ENCODE results near the gene GRID2. TPM values are rescaled to one million over a fixed set of nuclear protein-coding genes. Genes with fewer than 3 reads are reported as not detected.
A peak's percentile ranks its signal among the peaks of the same experiment; 100 is the strongest.

The GRID2 gene
- total RNA-seq, 1 donor from 2014 or later = 1.4 TPM

DNA sequence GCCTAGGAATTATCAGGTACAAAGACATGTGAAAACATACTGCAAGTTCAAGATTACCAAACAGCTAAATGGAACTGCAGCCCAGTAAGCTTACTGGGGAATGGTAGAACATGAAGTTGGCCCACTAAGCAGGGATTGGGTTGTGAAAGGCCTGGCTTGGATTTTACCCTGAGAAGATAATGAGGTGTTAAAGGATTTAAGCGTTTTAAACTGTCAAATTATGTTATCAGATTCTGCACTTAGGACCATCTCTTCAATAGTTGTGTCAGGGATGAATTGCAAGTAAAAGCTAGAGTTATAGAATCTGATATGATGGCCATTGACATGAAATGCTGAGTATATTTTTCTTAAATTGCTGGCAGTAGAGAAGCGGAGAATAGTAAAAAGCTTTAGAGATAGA is 225.7 kb downstream of the GRID2 start:
- no peak for DNase-seq

DNA sequence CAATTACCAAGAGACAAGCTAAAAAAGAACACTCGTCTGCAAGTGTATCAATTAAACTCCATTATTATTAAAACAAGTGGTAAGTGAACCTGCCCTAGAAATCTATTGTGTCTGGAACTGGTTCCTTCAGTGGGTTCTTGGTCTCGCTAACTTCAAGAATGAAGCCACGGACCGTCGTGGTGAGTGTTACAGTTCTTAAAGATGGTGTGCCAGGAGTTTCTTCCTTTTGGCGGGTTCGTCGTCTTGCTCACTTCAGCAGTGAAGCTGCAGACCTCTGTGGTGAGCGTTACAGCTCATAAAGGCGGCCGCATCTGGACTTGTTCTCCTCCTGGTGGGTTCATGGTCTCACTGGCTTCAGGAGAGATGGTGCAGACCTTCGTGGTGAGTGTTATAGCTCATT is 231.8 kb downstream of the GRID2 start:
- no peak for DNase-seq

DNA sequence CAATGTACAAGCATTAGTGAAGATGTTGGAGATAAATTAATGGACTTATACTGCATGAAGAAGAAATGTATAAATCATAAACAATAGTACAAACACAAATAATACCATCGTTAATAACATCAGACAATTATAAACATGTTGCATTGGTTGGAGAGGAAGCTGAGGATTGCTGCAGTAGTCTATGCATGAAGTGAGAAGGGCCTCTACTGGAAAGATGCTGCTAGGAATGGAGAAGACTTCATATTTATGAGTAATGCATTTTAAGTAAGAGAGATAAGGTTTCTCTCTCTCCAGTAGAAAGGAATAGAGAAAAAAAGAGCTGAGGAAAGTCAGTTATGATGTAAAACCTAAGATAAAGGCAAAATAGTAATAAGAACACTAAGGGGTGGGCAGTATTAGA is 247.8 kb downstream of the GRID2 start:
- DNase-seq = no peak

DNA sequence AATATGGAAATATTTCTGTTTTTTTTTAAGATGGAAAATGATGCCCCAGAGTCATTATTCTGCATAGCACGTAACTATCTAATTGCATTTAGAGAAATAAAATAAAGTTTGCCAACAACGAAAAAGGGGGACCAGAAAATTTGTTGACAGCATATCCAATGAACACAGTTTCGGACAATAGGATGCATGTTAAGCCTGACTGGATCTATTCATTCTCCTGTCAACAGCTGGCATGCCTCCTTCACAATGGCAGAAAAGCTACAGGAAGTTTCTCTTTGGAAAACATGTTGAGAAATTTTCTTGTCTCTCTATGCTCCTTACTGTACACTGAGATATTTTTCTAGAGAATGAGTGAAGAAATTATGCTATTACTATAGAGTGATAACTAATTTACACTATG is 262.5 kb downstream of the GRID2 start:
- DNase-seq = no peak

DNA sequence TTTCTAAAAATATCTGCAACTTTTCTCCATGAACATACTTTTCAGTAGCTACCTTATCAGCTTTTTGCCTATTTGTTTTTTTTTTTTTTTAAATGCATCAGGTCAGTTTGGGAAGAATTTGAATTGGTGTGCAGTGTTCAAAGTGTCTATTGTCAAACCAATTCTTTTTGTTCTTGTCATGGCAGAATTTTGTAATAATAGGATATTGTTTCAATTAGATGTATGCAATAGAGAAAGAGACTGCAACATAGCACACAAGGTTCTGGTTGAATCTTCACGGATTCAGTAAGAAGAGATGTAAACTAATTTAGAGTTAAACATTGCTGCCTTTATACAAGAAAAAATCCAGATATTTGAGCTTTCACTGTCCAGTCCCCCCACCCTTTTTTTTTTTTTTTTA is 277.1 kb downstream of the GRID2 start:
- DNase-seq = no peak

DNA sequence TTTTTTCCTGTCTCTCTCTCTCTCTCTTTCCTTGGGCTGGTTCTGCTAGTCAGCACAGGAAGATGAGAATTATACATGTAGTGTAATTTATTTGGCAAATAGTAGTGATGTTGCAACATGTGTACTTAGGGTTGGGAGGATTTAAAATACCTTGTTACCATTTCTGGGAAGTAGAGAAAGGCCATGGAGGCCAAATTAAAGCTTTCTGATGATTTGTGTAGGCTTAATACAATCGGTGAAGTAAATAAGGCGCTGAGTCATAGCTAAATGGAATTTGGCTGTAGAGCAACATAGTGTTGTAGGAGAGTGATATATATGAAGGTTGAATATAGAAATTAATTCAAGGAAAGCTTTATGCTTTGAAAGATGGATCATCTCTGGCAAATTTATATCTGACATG is 295.3 kb downstream of the GRID2 start:
- DNase-seq = no peak

DNA sequence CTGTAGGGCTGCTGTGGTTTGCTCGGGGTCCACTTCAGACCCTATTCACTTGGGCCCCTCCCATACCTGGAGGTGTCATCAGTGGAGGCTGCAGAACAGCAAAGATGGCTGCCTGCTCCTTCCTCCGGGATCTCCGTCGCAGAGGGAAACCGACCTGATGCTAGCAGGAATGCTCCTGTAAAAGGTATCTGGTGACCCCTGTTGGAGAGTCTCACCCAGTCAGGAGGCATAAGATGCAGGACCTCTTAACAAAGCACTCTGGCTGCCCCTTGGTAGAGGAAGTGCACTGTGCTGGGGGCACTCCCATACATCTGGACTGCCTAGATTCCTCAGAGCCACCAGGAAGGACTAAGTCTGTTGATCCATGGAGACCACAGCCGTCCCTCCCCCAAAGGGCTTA is 296.9 kb downstream of the GRID2 start:
- DNase-seq = no peak

DNA sequence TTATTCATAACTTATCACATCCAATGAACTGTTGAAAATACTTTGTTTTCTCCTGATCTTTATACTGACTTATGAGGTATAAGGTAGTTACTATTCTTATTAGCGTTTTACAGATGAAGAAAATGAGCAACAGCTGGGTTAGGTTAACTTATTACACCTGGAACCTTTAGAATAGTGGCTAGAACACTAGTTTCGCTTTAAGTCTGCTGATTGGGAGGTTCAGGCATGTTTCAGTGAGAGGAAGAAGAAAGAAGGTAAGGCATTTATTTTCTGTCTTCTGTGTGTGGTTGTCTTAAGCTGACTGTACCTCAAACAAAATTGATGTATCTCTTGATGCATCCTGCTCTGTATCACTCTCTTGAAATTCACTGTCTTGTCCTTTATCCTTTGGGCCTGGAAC is 302.5 kb downstream of the GRID2 start:
- no peak for DNase-seq

DNA sequence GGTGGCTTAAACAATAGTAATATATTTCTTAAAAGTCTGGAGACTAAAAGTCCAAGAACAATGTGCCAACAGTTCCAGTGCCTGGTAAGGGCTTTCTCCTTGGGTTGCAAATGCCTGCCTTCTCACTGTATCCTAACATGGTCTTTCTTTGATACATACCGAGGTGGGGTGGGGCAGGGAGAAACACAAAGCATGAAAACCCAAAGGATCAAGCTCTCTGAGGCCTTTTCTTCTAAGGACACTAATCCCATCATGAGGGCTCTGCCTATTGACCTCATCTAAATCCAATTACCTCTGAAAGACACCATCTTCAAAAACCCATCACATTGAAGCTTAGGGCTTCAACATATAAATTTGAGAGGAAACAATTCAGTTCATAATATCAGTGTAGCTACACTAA is 311.3 kb downstream of the GRID2 start:
- no peak for DNase-seq

DNA sequence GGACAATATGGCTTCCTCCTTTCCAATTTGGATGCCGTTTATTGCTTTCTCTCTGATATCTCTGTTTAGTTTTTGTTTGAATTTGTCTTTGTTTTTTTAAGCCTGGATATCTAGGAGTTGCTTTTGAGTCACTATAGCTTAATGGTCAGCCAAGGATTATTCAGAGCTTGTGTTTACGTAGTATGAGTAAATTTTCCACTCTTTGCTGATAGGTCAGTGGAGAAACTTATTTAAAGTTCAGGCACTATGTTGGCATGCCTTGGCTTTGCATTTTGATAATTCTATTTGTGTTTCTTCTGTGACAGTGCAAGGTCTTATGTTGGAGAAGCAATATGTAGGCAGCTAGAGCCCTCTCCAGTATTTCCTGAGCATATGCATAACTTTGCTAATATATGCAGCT is 315.2 kb downstream of the GRID2 start:
- no peak for DNase-seq

DNA sequence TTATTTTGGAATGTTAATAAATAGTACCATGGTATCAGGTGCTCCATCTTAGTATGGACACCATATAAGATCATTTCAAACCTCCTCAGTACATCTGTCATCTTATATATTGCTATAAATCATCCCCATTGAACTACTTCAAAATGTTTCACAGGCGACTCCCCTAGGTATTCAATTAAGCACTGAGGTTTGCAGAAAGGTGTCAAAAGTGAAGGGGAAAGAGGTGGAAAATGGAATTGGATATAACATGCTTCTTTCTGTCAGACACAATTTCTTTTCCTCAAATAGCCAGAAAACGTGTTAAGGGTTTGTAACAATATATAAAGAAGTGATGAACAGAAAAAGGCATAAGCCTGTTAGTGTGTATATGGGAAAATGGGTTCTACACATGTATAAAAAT is 325.5 kb downstream of the GRID2 start:
- no peak for DNase-seq

DNA sequence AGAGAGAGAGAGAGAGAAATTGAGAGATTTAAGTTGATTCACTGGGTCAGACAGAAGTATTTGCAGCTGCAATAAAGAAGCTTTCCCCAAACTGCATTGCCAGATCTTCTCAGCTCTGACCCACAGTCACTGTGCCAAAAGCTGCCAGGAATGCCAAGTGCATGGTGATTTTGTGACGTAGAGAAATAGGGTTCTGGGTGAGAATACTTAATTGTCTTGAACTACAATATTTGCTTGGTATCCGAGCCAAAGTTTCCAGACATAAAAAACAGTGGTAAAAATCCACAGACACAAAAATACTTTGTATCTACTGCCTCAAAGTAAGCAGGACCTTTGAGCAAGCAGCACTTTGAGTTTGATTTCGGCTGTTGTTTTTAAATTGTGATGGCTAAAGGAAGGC is 331.1 kb downstream of the GRID2 start:
- DNase-seq = no peak

DNA sequence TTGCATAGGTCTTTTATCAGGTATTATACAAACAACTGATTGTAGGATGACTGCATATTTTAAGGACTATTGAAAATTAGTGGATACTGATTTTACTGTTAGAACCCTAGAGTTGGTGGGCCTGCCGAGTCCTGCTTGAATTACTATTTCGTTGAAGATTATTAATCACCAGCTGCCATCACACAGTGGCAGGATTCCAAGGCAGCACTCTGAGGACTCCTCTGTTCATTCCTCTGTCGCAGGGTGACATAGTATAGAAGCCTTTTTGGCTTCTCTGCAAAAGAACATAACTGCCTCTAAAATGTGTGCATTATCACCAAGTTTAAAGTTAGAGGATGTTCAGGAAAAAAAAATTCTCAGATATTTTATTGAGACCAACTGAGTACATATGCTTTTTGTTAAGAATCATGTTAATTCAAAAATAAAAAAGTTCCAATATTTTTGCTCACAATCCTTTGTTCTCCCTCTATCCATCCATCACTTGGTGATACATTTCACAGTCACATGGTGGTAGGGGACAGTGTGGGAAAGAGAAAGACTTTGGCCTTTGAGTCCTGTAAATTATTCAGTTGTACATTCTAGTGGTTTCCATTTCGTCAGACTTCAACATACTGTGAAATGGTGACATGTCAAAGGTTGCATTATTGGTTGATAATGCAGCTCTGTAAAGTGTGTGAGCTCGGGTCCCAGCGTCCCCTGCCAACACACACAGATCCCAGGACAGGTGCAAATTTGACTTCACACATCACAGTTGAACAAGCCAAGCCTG is 332.5 kb downstream of the GRID2 start:
- no peak for DNase-seq

DNA sequence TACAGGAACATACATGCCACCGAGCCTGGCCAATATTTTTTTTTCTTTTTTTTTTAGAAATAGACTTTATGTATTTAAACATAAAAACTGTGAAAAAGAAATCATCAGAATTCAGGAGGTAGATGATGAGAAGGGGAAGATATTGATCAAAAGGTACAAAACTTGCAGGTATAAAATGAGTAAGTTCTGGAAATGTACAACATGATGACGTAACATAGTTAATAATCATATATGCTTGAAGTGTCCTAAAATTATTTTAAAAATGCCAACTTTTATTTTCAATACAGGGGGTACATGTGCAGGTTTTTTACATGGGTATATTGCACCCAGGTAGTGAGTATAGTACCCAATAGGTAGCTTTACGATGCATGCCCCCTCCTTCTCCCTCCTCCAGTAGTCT is 337.6 kb downstream of the GRID2 start:
- DNase-seq = no peak

DNA sequence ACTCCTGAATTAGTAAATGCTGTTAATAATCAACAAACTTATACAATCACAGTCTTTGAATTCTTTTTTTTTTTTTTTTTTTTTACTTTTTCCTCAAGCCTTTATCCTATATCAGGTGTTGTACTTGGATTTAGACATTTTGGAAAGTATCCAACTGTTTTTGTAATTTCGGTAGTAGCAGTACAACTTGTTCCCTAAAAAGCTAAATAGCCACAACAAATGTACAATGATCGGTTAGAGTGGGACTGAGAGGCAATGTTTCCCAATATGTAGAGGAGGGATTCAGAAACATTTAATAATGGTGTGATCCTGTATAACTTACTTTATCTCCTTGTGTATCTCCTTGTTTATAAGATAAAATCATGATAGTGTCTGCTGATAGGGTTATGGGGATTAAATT is 343.1 kb downstream of the GRID2 start:
- DNase-seq = no peak

DNA sequence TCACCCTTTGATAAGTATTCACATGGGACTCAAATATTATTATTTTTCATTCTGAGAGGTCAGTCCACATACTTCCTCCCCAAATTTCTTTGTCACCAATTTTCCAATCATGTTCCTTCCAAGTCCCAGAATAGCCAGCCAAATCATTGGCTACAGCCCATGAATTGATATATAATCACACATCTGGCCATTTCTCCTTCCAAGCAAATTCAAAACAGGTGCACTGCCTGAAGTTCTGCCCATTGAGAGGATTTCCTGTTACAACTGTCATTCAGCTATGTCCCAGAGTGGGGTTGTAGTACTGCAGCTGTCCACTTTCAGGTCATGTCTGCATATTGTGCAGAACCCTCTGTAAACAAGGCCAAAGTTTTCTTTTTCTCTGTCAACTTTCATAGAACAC is 347.8 kb downstream of the GRID2 start:
- DNase-seq = peak; percentile 18

DNA sequence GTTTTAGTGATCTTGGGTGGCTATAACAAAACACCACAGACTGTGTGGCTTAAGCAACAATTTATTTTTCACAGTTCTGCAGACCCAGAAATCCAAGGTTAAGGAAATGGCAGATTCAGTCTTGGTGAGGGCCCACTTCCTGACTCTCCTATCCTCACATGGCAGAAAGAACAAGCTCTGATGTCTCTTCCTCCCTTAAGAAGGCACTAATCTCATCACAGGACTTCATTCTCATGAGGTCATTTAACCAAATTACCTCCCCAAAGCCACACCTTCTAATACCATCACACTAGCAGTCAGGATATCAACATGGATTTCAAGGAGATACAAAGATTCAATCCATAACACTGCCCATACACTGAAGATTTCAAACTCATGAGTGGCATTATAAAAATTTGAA is 350.3 kb downstream of the GRID2 start:
- DNase-seq = no peak

DNA sequence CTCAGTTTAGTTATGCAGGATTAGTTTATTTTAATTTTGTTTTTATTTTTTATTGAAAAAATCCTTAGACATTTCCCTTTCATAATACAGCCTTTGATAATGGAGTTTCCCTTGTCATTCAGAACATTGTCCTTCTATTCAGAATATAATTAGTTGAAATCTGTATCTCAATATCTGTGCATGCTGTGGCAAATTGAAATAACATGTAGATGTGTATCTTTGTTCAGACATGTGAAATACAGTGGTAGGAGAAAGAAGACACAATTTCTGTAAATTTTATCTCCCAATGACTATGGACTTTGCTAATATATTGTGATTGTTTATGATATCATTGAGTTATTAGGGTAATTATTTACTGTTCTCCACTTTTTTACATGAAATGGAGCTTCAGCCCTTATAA is 353.9 kb downstream of the GRID2 start:
- no peak for DNase-seq

DNA sequence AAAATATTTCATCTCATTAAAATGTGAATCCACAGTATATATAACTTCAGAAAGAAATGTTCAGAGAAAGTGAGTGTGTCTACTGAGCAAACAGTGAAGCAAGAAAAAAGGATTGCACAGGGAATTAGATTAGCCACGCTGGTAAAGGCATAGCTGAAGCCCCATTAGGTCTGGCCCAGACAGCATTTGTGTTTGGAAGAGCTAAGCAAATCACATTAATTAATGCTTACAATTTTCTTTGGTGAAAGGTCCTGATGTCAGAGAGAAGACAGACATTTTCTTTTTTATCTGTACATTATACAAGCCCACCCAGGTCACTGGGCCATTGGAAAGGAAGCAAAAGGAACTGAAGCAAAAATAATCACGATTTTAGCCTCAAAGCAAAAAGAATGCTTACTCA is 354.6 kb downstream of the GRID2 start:
- no peak for DNase-seq

DNA sequence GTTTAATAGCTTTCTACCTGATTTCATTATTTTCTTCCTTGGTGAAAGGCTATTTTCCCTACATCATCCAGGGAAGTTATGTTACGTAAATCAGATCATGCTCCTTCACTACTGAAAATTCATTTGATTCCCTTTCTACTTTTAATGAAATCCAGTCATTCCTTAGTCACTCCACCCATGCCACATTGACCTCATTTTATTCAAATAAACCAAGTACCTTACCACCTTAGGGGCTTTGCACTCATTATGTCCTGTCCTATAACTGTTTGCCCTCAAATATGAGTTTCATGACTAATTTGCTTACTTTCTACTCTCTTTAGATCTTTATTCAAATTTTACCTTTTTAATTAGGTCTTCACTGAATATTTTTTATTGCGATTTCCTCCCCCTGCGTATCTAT is 374.0 kb downstream of the GRID2 start:
- no peak for DNase-seq

DNA sequence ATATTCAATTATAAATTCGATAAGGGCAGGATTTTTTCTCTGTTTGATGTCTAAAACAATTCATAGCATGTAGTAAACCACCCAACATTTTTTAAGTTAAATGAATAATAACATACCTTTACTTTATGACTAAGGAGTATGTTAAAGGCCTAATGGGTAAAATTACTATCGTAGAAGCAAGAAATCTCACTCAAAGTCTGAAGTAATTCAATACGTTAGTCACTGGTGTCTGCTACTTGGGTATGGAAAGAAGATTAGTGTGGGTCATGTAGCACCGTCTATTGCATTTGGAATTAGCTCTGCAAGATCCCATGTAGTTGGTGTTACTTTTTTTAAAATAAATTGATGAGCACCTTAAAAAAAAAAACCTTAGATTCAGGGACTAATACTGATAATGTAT is 374.5 kb downstream of the GRID2 start:
- DNase-seq = no peak

DNA sequence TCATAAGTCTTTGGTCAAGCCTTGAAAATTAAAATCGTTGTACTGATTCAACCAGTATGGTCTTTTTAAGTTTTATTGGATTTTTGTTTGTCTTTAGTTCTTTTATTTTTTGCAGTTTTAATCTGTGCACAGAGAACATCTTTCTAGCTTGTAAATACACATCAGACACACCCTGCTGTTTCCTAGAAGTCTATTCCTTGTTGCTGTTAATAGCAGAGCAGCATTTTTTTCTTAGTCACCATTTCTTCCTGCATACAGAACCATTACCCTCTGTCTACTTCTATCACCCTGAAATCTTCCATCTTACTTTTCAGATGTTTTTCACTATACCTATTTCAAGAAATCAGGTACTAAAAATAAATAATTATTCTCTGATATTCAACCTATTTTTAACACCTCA is 375.4 kb downstream of the GRID2 start:
- DNase-seq = no peak

DNA sequence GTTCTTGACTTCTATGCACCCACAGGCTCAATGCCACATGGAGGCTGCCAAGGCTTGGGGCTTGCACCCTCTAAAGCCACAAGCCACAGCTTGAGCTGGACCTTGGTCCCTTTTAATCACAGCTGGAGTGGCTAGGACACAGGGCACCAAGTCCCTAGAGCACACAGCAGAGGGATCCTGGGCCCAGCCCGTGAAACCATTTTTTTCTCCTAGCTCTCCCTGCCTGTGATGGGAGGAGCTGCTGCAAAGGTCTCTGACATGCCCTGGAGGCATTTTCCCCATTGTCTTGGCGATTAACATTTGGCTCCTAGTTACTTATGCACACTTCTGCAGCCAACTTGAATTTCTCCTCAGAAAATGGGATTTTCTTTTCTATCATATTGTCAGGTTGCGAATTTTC is 410.9 kb downstream of the GRID2 start:
- no peak for DNase-seq

DNA sequence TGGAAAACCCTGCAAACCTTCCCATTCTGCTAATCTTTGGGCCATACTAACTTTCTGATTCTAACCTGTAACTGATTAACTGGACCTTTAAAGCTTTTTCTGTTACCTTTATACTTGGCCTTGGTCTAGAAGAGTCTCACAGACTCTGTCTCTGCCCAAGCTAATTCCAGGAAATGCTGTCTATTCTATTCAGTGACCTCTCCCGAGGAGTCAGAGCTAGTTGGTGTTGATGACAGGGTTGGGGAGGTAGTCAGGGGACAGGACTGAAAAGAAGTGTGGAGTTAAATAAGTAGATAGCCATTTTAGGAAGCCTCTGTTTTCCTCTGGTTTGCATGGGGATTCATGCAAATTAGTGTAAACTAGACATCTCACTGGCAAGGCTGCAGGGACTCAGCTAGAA is 429.5 kb downstream of the GRID2 start:
- no peak for DNase-seq
